Measurements from ENCODE around the gene TRIM63.
"Not testable (repeated sequence)": the region's sequence is repeated elsewhere in the genome, so short reads cannot be mapped to it uniquely, and the experiment has no call there.

The TRIM63 gene

GRCh38 chr1:26067432-26067911 lies at the start of gene TRIM63:
TSS of gene TRIM63 (minus strand) at chr1:26067630. CDS start at chr1:26067494, 136 bp downstream.
- DNase-seq (ENCODE audit: low spot score) = no peak

DNA sequence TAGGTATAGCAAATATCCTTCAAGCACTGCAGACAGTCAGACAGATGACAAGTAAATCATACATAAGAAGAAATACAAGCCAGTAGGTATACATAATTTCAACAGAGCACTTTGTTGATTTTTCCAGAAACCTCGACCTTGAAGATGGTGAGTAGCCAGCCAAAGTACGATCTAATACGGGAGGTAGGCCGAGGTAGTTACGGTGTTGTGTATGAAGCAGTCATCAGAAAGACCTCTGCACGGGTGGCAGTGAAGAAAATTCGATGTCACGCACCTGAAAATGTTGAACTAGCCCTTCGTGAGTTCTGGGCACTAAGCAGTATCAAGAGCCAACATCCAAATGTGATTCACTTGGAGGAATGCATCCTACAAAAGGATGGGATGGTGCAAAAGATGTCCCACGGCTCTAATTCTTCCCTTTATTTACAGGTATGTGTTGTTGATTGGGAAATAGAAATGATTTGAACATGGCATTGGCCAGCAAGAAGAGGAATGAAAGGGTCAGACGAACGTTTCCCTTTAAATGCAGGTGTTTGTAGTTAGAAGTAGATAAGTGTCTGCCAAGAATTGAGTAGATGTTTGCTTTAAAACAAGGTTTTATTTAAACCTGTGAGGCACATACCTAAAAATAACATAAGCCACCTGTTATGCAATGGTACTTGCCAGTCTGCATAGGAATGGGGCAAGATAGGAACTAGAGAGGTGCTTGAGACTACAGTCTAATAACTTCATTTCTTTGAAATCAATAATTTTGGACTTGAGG lies 46.9 kb upstream of the TRIM63 start:
- DNase-seq (ENCODE audit: low spot score) = no peak

DNA sequence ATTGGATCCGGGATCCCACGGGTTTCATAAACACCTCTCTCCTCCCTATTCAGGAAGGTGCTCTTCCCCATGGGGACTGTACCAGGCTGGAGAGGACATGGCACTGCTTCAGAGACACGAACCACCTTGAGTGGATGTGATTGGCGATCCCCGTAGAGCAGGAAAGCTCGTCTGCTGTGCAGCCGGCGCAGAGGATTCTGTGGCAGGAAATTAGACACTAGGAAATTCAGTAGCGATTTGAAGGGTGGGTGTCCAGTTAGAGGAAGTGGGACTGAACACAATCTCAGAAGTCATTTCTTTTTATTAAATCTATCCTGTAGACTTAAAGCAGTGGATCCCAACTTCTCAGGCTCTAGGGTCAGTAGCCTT lies 45.0 kb upstream of the TRIM63 start:
- peak; percentile 38 for DNase-seq (ENCODE audit: low spot score)

- peak; percentile 93 for DNase-seq (ENCODE audit: low spot score)
These were observed 44.3 kb upstream of the TRIM63 start, which contains the start of gene PDIK1L for GRCh38 chr1:26111530-26112406. TSS of gene PDIK1L (plus strand) at chr1:26111824. CDS start at chr1:26114309, 2,485 bp downstream.

GRCh38 chr1:26110731-26111529 lies 43.5 kb upstream of the TRIM63 start:
- DNase-seq (ENCODE audit: low spot score) = peak; percentile 82

DNA sequence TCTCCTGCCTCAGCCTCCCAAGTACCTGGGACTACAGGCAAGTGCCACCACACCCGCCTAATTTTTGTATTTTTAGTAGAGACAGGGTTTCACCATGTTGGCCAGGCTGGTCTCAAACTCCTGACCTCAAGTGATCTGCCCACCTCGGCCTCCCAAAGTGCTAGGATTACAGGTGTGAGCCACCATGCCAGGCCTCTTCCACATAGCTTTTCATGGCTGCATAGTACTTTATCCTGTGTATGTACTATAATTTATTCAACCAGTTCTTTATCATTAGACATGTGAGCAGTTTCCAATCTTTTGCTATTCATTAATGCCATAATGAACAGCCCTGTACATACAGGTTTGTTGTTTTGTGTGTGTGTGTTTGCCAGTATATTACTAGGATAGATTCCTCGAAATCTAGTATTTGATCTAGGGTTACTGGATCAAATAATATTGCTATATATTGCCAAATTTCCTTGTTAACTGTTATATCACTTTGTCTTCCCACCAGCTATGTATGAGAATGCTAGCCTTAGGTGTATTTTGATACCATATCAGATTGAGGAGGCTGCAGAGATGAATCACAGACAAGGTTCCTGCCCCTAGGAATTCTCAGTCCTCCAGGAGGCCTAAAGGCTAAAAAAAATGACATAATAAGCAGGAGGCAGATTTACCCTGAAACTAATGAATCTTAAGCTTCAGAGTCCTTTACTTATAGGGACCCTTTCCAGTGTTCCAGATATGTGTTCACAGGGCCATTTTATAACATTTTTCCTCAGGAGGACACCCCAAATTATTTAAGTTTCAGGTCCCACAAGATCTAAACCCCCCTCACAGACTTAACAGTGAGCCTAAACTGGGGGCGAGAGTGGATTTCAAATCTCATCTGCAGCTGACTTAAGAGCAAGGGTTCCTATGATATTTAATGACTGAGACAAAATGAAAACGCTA lies 42.1 kb upstream of the TRIM63 start:
- DNase-seq (ENCODE audit: low spot score) = no peak

DNA sequence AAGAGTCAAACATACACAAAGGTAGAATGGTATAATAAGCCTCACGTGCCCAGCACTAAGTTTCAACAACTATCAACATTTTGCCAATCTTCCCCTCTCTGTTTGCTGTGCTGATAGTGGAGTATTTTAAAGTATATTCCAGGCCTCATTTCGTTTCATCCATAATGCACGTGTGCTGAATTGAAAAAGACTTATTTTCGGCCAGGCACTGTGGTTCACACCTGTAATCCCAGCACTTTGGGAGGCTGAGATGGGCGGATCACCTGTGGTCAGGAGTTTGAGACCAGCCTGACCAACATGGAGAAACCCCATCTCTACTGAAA lies 37.8 kb upstream of the TRIM63 start:
- DNase-seq (ENCODE audit: low spot score) = not testable (repeated sequence)

DNA sequence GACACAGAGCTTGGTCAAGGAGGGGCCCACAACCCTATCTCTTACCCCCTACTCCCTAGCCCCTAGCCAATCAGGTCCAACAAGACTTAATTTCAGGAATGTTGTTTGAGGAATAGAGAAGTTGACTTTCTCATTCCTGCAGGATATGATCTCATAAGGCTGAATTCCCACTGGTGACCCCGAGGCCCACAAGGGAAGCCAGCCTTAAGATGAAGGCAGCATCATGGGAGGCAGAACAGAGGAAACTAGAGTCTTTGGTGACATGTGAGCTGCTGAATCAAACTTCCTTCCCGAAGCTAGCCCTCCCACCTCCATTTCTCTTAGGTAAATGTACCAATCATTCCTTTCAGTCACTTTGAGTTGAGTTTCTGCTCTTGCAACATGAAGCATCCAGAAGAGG lies 35.1 kb upstream of the TRIM63 start:
- DNase-seq (ENCODE audit: low spot score) = no peak

DNA sequence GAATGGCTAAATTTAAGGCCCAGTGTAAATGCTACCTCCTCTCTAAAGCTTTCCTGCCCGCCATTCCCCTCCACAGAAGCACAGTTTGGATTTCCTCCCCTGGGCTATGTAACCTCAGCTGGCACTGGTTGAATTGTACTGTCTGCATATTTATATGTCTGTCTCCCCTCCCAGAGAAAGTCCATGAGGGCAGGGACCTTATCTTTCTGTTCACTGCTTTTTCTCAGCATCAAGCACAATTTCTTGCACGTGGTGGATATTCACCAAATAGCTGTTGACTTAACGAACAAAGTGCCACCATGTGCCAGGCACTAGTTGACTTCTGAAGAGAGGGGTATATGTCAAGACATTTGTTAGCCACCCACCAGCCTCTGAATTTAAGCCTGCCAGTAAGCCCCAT lies 34.7 kb upstream of the TRIM63 start:
- DNase-seq (ENCODE audit: low spot score) = no peak

DNA sequence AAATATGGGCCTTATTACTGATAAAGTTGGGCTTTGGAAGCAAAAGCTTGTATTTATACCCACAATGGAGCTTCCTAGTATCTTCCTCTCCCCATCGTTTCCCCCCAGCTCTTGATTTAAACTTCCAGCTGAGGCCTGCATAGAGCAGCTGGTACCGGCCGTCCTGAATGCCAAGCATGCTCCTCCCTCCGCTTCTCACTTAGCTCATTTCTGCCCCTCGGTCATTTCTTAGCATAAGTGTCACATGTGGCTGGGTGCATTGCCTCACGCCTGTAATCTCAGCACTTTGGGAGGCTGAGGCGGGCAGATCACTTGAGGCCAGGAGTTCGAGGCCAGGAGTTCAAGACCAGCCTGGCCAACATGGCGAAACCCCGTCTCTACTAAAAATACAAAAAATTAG lies 32.8 kb upstream of the TRIM63 start:
- DNase-seq (ENCODE audit: low spot score) = not testable (repeated sequence)

- no peak for DNase-seq (ENCODE audit: low spot score)
These were observed 32.4 kb upstream of the TRIM63 start for GRCh38 chr1:26099780-26100179.

DNA sequence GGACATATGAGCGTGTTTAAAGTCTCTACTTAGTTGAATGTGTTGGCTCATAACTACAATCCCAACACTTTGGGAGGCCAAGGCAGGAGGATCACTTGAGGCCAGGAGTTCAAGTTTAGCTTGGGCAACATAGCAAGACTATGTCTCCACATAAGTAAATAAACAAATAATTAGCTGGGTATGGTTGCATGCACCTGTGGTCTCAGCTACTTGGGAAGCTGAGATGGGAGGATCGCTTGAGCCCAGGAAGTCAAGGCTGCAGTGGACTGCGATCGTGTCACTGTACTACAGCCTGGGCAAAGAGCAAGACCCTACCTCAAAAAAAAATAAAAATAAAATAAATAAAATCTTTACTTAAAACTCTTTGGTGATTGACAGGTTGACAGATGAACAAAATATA lies 31.2 kb upstream of the TRIM63 start:
- no peak for DNase-seq (ENCODE audit: low spot score)

DNA sequence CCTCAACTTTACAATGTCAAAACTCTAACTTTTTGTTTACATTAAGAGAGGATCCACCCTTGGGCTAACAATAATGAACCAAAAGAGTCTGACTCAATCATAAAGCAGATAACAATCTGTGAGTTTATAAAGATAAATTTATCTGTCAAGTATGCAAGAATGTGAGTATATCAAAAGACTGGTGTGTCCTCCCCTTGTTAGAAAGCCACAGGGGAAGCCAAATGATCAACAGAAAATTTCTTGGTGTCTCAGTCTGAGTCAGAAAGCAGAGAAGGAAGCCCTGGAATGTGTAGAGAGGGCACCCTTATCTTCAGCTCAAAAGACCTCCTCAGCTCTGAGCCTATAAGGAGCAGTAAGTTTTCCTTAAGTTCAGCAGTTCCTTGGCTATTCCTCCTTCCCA lies 30.3 kb upstream of the TRIM63 start:
- DNase-seq (ENCODE audit: low spot score) = no peak

DNA sequence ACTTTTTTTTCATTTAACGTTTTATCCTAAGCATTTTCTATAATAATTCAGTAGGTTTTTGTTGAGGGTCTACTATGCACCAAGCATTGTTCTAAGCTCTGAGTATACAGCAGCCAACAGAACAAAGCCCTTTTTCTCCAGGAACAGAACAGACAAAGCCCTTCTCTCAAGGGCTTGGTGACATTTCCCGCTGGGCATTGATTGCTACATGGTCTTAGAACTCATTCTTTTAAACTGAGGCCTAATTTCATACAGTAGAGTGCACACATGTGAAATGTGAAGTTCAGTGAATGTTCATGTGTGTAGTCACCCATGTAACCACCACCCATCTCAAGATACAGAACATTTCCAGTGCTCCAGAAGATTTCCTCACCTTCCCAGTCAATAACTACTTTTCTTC lies 29.0 kb upstream of the TRIM63 start:
- no peak for DNase-seq (ENCODE audit: low spot score)

DNA sequence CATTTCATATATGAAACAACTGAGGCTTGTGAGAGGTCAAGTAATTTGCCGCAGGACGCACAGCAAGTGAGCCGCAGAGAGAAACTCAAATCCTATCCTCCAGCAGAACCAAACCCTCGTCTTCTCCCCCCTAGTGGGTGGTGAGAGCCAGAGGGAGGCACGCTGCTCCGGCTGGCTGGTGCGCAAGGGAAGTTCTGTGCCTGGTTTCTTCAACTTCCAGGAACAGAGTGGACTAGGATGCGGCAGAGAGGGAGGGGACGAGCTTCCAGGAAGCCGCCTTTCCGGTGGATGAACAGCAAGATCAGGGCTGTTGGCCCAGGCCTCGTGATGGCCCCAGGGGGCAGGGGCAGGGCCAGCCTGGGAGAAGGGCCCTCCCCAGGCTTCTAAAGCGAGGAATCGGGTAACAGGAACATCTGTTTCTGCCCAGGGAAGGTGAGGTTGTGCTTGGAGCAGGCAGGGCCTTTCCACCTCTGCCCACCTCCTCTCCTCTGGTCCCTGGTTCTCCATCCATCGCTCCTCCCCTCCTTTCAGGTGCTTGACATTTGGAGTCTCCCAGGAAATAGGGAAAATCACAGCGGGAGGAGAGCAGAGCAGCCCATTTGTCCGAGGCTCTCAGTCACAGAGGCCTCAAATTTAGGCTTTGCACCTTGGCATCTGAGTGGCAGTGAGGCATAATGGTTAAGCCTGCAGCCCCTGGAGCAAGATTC lies 27.4 kb upstream of the TRIM63 start:
- no peak for DNase-seq (ENCODE audit: low spot score)

DNA sequence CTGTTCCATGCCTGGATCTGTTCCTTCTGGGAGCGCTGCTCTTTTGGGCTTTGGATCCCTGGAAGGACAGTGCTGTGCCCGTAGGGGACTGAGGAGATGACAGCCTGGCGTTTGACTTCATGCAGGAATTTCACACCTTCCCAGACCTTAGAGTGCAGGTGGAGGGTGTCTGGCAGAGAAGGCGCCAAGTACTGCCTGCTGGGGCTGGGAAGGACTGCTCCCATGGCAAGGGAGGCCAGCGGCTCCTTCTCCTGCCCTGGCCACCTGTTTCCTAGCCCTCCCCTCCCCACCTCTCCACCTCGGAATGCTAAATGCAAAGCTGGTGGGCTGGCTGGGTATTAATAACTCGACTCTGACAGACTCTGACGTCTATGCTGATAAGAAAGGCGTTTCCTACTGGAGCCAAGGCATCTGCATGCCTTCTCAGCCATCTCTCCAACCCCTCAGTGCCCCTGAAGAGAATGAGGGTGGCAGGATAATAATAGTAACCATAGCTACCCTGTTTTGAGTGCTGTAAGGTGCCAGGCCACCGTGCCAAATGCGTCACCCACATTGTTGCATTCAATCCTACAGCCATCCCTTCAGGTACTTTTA lies 26.7 kb upstream of the TRIM63 start:
- no peak for DNase-seq (ENCODE audit: low spot score)

DNA sequence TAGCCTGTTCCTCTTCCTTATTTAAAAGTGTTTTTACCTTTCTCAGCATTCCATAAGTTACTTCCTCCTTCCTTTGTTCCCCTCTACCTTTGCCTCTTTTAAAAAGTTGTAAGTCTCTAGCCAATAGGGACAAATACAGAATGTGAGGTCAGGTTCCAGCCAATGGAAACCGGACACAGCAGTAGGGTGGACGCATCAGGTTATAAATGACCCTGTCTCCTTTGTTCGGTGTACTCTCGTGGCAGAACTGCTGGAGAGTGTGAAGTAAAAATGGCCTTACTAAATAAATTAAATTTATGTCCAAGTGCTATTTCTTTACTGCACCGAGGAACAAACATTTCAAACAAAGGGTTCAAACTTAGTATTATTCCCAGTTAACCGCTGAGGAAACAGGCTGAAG lies 26.1 kb upstream of the TRIM63 start:
- DNase-seq (ENCODE audit: low spot score) = not testable (repeated sequence)

GRCh38 chr1:26092422-26092821 lies 25.0 kb upstream of the TRIM63 start:
- no peak for DNase-seq (ENCODE audit: low spot score)

DNA sequence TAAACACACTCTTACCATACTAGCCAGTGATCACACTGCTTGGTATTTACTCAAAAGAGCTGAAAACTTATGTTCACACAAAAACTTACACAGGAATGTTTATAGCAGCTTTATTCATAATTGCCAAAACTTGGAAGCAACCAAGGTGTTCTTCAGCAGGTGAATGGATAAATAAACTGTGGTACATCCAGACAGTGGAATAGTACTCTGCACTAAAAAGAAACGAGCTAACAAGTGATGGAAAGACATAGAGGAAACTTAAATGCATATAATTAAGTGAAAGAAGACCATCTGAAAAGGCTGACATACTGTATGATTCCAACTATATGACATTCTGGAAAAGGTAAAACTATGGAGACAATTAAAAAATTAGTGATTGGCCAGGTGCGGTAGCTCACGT lies 23.5 kb upstream of the TRIM63 start:
- DNase-seq (ENCODE audit: low spot score) = no peak

- no peak for DNase-seq (ENCODE audit: low spot score)
These were observed 21.7 kb upstream of the TRIM63 start for GRCh38 chr1:26089125-26089524.
